Erythroblast (primary cell): ENCODE data around the gene TUBB8B.
"Not testable (repeated sequence)": the region's sequence is repeated elsewhere in the genome, so short reads cannot be mapped to it uniquely, and the experiment has no call there.

Experiments
- GATA1 ChIP-seq: IDR thresholded peaks from 2 replicates; pipeline ENCODE4 v1.6.1; 2011; ENCODE audit warnings: low read depth, mild to moderate bottlenecking, control low read depth, low read length, moderate library complexity
- POLR2A ChIP-seq: IDR thresholded peaks from 2 replicates; pipeline ENCODE4 v1.6.1; 2011; ENCODE audit warnings: mild to moderate bottlenecking, low read length

DNA sequence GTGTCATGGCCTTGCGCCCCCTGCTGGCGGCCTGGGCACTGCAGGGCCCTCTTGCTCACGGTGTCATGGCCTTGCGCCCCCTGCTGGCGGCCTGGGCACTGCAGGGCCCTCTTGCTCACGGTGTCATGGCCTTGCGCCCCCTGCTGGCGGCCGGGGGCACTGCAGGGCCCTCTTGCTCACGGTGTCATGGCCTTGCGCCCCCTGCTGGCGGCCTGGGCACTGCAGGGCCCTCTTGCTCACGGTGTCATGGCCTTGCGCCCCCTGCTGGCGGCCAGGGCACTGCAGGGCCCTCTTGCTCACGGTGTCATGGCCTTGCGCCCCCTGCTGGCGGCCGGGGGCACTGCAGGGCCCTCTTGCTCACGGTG, 47.3 kb upstream of the TUBB8B start:
- not testable (repeated sequence) for TF ChIP-seq POLR2A, GATA1
